ENCODE data around the gene PIGL.
A peak's percentile ranks its signal among the peaks of the same experiment; 100 is the strongest.
"Not testable (repeated sequence)": the region's sequence is repeated elsewhere in the genome, so short reads cannot be mapped to it uniquely, and the experiment has no call there.

The PIGL gene

DNA sequence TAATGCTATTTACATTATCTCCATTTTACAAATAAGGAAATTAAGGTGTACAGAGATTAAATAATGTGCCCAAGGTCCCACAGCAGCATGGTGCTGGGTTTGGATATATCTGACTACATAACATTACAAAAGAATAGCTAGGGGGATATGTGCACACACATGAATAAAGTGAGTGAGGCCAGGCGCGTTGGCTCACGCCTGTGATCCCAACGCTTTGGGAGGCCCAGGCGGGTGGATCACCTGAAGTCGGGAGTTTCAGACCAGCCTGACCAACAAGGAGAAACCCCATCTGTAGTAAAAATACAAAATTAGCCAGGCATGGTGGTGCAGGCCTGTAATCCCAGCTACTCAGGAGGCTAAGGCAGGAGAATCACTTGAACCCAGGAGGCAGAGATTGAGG lies 12.2 kb upstream of the PIGL start:
- not testable (repeated sequence) for H3K27ac ChIP-seq; H3K9me3 ChIP-seq; H3K27me3 ChIP-seq; H3K4me3 ChIP-seq (ENCODE audit: low read depth in 1 of 2, low read length in 1 of 2); H3K36me3 ChIP-seq
- peaks cover 10 to 29% of the 10 kb centered on the region in 2 experiments for H3K4me1 ChIP-seq (ENCODE audit: control insufficient read depth in 1 of 2, insufficient read depth in 1 of 2, low read depth in 1 of 2, low read length in 1 of 2)

DNA sequence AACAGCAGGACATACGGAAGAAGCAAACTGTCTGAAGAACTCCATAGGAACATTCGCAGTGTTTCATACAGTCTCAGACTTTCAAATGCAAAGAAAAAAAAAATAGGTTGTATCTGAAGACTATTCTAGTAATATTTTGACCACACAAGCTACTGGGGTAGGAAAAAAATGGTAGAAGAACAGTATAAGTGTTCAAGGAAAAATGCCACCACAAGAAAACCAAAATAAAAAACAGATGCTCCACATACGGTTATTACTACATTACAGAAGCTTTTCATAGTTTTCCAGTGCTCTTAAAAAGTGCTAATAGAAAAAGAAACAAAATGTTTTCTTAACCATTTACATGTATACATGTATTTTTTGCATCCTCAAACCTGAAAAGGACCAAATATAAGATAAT lies 5.4 kb upstream of the PIGL start:
- TF ChIP-seq, protein P1, sequence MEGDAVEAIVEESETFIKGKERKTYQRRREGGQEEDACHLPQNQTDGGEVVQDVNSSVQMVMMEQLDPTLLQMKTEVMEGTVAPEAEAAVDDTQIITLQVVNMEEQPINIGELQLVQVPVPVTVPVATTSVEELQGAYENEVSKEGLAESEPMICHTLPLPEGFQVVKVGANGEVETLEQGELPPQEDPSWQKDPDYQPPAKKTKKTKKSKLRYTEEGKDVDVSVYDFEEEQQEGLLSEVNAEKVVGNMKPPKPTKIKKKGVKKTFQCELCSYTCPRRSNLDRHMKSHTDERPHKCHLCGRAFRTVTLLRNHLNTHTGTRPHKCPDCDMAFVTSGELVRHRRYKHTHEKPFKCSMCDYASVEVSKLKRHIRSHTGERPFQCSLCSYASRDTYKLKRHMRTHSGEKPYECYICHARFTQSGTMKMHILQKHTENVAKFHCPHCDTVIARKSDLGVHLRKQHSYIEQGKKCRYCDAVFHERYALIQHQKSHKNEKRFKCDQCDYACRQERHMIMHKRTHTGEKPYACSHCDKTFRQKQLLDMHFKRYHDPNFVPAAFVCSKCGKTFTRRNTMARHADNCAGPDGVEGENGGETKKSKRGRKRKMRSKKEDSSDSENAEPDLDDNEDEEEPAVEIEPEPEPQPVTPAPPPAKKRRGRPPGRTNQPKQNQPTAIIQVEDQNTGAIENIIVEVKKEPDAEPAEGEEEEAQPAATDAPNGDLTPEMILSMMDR (IDR thresholded peaks at IDR 0.05) = no peak
- Histone ChIP-seq H3K4me1 (ENCODE audit: control insufficient read depth in 1 of 2, insufficient read depth in 1 of 2, low read depth in 1 of 2, low read length in 1 of 2) (peaks cover 35 to 40% of the 10 kb centered on the region in 2 experiments), H3K27ac (no peak overlapping the region), H3K36me3 (no peaks in the 10 kb centered on the region), H3K4me3 (ENCODE audit: low read depth in 1 of 2, low read length in 1 of 2) (no peak overlapping the region), H3K9me3 (no peaks in the 10 kb centered on the region), H3K27me3 (no peaks in the 10 kb centered on the region)

DNA sequence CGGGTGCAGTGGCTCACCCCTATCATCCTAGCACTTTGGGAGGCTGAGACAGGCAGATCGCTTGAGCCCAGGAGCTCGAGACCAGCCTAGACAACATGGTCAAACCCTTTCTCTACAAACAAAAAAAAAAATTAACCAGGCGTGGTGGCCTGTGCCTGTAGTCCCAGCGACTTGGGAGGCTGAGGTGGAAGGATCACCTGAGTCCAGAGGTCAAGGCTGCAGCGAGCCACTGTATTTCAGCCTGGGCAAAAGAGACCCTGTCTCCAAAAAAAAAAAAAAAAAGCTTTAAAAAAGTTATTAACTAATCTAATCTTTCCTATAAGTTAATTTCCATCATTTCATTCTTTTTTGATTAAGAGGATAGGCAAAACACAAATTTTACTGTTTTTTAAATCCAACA lies 4.2 kb upstream of the PIGL start:
- Histone ChIP-seq H3K9me3 (no peaks in the 10 kb centered on the region), H3K27ac (no peak overlapping the region), H3K4me3 (ENCODE audit: low read depth in 1 of 2, low read length in 1 of 2) (no peak overlapping the region), H3K4me1 (ENCODE audit: control insufficient read depth in 1 of 2, insufficient read depth in 1 of 2, low read depth in 1 of 2, low read length in 1 of 2) (peaks cover 47 to 50% of the 10 kb centered on the region in 2 experiments), H3K27me3 (no peaks in the 10 kb centered on the region), H3K36me3 (no peaks in the 10 kb centered on the region)
- TF ChIP-seq, protein P1 (IDR thresholded peaks at IDR 0.05) = no peak

DNA sequence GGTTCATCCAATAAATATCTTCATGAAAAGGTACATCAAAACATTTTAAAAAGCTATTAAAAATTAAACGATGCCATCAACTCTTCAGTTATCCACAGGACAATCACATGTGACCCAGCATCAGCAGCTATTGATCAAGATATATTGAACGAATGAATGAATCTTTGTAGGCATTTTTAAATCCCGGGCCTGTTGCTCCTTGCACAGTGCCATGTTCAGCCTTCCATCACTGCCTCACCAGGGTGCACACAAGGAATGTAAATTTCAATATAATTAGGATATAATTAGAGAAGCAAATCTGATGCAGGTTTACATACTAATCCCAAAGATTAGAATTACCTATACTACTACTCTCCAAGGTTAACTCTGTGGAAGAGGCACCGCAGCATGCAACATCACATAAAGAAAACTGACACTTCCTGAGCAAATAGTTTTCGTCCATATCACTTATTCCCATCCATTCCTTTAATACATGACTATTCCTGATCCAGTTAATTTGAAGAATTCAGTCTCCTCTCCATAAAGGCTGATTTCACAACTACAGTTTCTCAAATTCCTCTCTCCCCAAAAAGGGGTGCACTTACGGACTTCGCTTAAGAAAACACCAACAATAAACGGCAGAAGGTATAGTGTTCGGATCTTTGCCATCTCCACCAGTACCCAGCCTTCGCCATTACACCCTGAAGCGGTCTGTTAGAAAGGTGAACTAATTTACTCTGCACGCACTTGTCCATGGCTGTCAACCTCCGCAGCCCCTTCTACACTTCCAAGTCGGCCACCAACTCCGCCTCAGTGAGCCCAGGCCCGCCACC lies 2.6 kb upstream of the PIGL start:
- peak overlapping the region; percentile 90 for H3K27ac ChIP-seq
- peak overlapping the region; percentile 77 to 95 for H3K4me3 ChIP-seq (ENCODE audit: low read depth in 1 of 2, low read length in 1 of 2)
- no peaks in the 10 kb centered on the region for H3K36me3 ChIP-seq
- no peaks in the 10 kb centered on the region for H3K9me3 ChIP-seq
- H3K4me1 ChIP-seq (ENCODE audit: control insufficient read depth in 1 of 2, insufficient read depth in 1 of 2, low read depth in 1 of 2, low read length in 1 of 2) = peaks cover 49 to 53% of the 10 kb centered on the region in 2 experiments
- TF ChIP-seq, protein P1 (IDR thresholded peaks at IDR 0.05) = no peak
- H3K27me3 ChIP-seq = no peaks in the 10 kb centered on the region

DNA sequence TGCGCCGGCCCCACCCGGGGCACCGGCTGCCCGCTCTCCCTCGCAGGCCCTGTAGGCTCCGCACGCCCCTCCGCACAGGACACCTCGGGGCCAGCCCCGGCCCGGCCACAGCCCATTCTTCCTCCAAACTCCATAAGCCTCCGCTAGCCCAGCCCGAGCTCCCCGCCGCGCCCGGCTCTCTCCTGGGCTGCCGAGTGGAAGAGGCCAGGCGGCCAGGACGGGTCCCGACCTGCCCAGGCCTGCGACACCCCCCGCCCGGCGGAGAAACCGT lies 2.1 kb upstream of the PIGL start:
- Histone ChIP-seq H3K36me3 (no peaks in the 10 kb centered on the region), H3K4me1 (ENCODE audit: control insufficient read depth in 1 of 2, insufficient read depth in 1 of 2, low read depth in 1 of 2, low read length in 1 of 2) (peaks cover 49 to 53% of the 10 kb centered on the region in 2 experiments), H3K27me3 (no peaks in the 10 kb centered on the region), H3K4me3 (ENCODE audit: low read depth in 1 of 2, low read length in 1 of 2) (peak overlapping the region; percentile 77 to 95), H3K27ac (peak overlapping the region; percentile 90), H3K9me3 (no peaks in the 10 kb centered on the region)
- TF ChIP-seq, protein P1 (IDR thresholded peaks at IDR 0.05) = no peak

DNA sequence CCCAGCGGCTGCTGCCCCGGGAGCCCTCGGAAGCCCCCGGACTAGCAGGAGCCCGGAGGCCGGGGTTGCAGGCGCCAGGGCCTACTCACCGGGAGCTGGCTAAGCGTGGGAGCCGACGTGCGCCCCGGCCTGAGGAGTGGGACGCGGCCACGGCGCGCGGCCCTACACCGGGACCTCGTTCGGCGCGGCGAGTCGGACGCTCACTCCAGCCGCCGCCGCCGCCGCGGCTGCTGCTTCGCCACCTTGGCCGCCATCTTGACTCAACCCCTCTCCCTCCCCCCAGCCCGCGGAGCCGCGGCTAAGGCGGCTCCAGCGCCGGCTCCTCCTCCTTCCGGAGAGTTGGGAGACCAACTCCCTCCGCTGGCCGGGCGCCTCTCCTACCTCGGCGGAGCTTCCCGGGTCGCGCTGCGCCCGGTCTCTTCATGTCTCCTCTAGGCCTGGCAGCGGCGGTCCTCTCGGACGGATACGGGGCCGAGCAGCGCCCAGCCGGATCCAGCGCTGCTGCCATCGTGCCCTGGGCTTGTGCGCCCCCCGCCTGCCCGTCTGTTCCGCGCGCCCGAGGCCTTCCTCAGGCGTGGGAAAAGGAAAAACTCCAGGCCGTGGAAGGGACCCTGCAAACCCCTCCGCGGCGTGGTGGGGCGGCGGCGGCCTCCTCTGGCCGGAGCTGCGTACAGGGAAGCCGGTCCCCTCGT lies 1.6 kb upstream of the PIGL start, which contains the start of gene NCOR1:
Gene NCOR1 (minus strand): TSS at position 262 of the 692 bp plus-strand sequence. CDS start 20,965 bp downstream, outside the sequence.
- H3K36me3 ChIP-seq = no peaks in the 10 kb centered on the region
- peak within 1 kb of the TSS; percentile 90 for H3K27ac ChIP-seq
- H3K9me3 ChIP-seq = no peaks in the 10 kb centered on the region
- H3K4me1 ChIP-seq (ENCODE audit: control insufficient read depth in 1 of 2, insufficient read depth in 1 of 2, low read depth in 1 of 2, low read length in 1 of 2) = peaks cover 49 to 53% of the 10 kb centered on the region in 2 experiments
- H3K27me3 ChIP-seq = no peaks in the 10 kb centered on the region
- TF ChIP-seq, protein P1 (IDR thresholded peaks at IDR 0.05) = peak; percentile 62
- peak within 1 kb of the TSS; percentile 77 to 95 for H3K4me3 ChIP-seq (ENCODE audit: low read depth in 1 of 2, low read length in 1 of 2)
